Gastrocnemius medialis (tissue), 4 donors: Measurements from ENCODE around the gene TMEM72. TPM values are rescaled to one million over a fixed set of nuclear protein-coding genes. Genes with fewer than 3 reads are reported as not detected.

ENCODE experiments used
- ATAC-seq, 2 donors: fragments of 150-250 bp; one replicate each; pipeline ENCODE4 v1.9.1; 2016
- DNase-seq, 2 donors: peaks; one replicate each; pipeline ENCODE4 v3.0.0-alpha.2; 2019
- H3K27ac ChIP-seq, 4 donors: fragments of 200-600 bp; sonication (generic); 1 replicate in 1 of 4; 2 replicates in 3 of 4; pipeline ENCODE4 v1.5.1; 2016 to 2018; ENCODE audit warnings: mild to moderate bottlenecking in 2 of 4, moderate library complexity in 1 of 4
- H3K27me3 ChIP-seq, 3 donors: fragments of 200-600 bp; sonication (generic) in 2 of 3; 1 replicate in 1 of 3; 2 replicates in 2 of 3; pipeline versions ENCODE4 v1.5.1 to v1.6.0; 2016 to 2019; ENCODE audit warnings: mild to moderate bottlenecking in 1 of 3, moderate library complexity in 1 of 3
- H3K36me3 ChIP-seq, 2 donors: fragments of 200-600 bp; sonication (generic) in 1 of 2; one replicate each; pipeline ENCODE4 v1.5.1; 2017 to 2018
- H3K4me1 ChIP-seq, 2 donors: fragments of 200-600 bp; sonication (generic) in 1 of 2; one replicate each; pipeline ENCODE4 v1.5.1; 2016 to 2017; ENCODE audit warnings: mild to moderate bottlenecking in 2 of 2
- H3K4me3 ChIP-seq, 4 donors: fragments of 200-600 bp; sonication (generic) in 3 of 4; 1 replicate in 1 of 4; 2 replicates in 3 of 4; pipeline ENCODE4 v1.5.1; 2016 to 2019; ENCODE audit warnings: mild to moderate bottlenecking in 2 of 4
- H3K9me3 ChIP-seq, 3 donors: fragments of 200-600 bp; sonication (generic) in 2 of 3; 1 replicate in 1 of 3; 2 replicates in 2 of 3; pipeline ENCODE4 v1.5.1; 2016 to 2019
- POLR2A ChIP-seq, 2 donors: fragments of 450-650 bp; IDR thresholded peaks; one replicate each; pipeline ENCODE4 v1.6.1; 2017; ENCODE audit warnings: antibody characterized with exemption in 2 of 2, mild to moderate bottlenecking in 2 of 2, moderate library complexity in 2 of 2
- in situ Hi-C, 4 donors: fragments of 200-750 bp; cut with MboI; loops; one replicate each; pipeline versions ENCODE4 v1.15.0 to v1.8.0; 2017; ENCODE audit warnings: low sequenced_read_pairs in 4 of 4
- intact Hi-C: fragments of 100-400 bp; cut with DNase I; formaldehyde crosslinking; loops from one replicate; pipeline ENCODE4 v1.15.1; 2023; ENCODE audit warnings: low total_unique reads
- total RNA-seq, 4 donors: library from RNA; depleted of rRNA; stranded (reverse); fragments of >200 nt; gene quantifications; one replicate each; pipeline versions ENCODE4 v1.1.0 to v1.2.3, GENCODE V29; 2016
- TF ChIP-seq, protein P1 (sequence below), 5 experiments: fragments of 450-650 bp in 3 of 5; fragments of 200-600 bp in 2 of 5; sonication (generic) in 2 of 5; IDR thresholded peaks in 4 of 5; conservative IDR thresholded peaks in 1 of 5; 1 replicate in 4 of 5; 2 replicates in 1 of 5; pipeline ENCODE4 v1.5.1; 2016 to 2019; ENCODE audit warnings: antibody characterized with exemption in 5 of 5, mild to moderate bottlenecking in 3 of 5, moderate library complexity in 3 of 5

Gene TMEM72
- total RNA-seq, 4 donors from 2014 or later, result not detected

GRCh38 chr10:44902941-44903545 lies 8.1 kb upstream of the TMEM72 start:
- no peaks in the 10 kb centered on the region for H3K36me3 ChIP-seq
- H3K9me3 ChIP-seq, result no peaks in the 10 kb centered on the region
- no peak overlapping the region for H3K27ac ChIP-seq
- no peak for TF ChIP-seq POLR2A (IDR thresholded peaks at IDR 0.05)
- TF ChIP-seq, protein P1, sequence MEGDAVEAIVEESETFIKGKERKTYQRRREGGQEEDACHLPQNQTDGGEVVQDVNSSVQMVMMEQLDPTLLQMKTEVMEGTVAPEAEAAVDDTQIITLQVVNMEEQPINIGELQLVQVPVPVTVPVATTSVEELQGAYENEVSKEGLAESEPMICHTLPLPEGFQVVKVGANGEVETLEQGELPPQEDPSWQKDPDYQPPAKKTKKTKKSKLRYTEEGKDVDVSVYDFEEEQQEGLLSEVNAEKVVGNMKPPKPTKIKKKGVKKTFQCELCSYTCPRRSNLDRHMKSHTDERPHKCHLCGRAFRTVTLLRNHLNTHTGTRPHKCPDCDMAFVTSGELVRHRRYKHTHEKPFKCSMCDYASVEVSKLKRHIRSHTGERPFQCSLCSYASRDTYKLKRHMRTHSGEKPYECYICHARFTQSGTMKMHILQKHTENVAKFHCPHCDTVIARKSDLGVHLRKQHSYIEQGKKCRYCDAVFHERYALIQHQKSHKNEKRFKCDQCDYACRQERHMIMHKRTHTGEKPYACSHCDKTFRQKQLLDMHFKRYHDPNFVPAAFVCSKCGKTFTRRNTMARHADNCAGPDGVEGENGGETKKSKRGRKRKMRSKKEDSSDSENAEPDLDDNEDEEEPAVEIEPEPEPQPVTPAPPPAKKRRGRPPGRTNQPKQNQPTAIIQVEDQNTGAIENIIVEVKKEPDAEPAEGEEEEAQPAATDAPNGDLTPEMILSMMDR (IDR thresholded peaks at IDR 0.05 in 4 of 5, conservative IDR thresholded peaks at IDR 0.05 in 1 of 5), result no peak
- in situ Hi-C loops (no loop called here), intact Hi-C loops (no loop called here)
- H3K27me3 ChIP-seq, result no peaks in the 10 kb centered on the region
- peaks cover 2 to 7% of the 10 kb centered on the region in 2 donors for H3K4me1 ChIP-seq
- H3K4me3 ChIP-seq, result no peak overlapping the region
- no peak for DNase-seq
- ATAC-seq, result no peak

GRCh38 chr10:44906486-44906885 lies 4.7 kb upstream of the TMEM72 start:
- Histone ChIP-seq H3K4me3 (no peak overlapping the region), H3K36me3 (no peaks in the 10 kb centered on the region), H3K27me3 (no peaks in the 10 kb centered on the region), H3K9me3 (no peaks in the 10 kb centered on the region), H3K4me1 (peaks cover 15 to 21% of the 10 kb centered on the region in 2 donors), H3K27ac (no peak overlapping the region)
- DNase-seq (no peak), ATAC-seq (no peak)
- in situ Hi-C loops, result no loop called here
- intact Hi-C loops, result no loop called here
- TF ChIP-seq POLR2A (IDR thresholded peaks at IDR 0.05), result no peak
- TF ChIP-seq, protein P1 (IDR thresholded peaks at IDR 0.05 in 4 of 5, conservative IDR thresholded peaks at IDR 0.05 in 1 of 5), result no peak

- in situ Hi-C loops, result no loop called here
- H3K9me3 ChIP-seq, result no peaks in the 10 kb centered on the region
- intact Hi-C loops, result no loop called here
- H3K4me1 ChIP-seq, result peaks cover 15 to 21% of the 10 kb centered on the region in 2 donors
- ATAC-seq (no peak), DNase-seq (no peak)
- H3K4me3 ChIP-seq, result no peak overlapping the region
- no peaks in the 10 kb centered on the region for H3K27me3 ChIP-seq
- peak overlapping the region in 2 of 4 donors; percentile 60 to 82 for H3K27ac ChIP-seq
- no peak for TF ChIP-seq POLR2A (IDR thresholded peaks at IDR 0.05)
- TF ChIP-seq, protein P1 (IDR thresholded peaks at IDR 0.05 in 4 of 5, conservative IDR thresholded peaks at IDR 0.05 in 1 of 5), result no peak
- no peaks in the 10 kb centered on the region for H3K36me3 ChIP-seq
Observed at GRCh38 chr10:44907556-44907955, 3.6 kb upstream of the TMEM72 start.

DNA sequence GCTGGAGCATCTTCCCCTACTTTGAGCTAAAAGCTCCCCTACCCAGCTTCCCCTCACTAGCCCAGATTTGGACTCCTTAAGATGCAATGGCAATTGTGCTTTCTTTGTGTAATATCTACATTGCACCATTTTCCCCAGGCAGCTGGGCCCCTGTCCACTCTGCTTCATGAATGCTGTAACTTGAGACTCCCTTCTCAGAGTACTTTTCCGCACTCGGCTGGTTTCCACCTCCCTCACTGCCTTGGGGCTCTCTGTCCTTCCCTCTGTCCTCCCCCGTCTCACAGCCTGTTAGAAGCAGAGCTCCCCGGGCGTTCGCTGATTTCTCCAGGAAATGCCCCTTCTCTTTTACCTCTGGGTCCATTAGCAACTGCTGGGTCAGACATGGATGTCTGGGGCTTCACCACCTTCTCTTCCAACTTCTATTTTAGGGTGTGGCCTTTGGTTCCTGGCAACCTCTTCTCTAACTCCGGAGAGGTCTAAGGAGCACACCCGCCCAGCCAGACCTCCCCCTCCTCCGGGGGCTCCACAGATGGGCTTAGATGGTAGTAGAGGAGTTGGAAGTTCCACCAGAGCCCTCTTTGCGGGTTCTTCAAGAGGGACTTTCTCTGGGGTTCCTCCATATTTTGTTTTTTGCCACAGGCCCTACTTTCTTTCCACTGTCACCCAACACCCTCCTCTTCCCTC lies 2.9 kb upstream of the TMEM72 start:
- Histone ChIP-seq H3K27me3 (no peaks in the 10 kb centered on the region), H3K27ac (peak overlapping the region; percentile 36 to 82 (median 52)), H3K4me3 (peak overlapping the region in 3 of 4 donors; percentile 2 to 21 (median 12)), H3K4me1 (peaks cover 15 to 21% of the 10 kb centered on the region in 2 donors), H3K9me3 (no peaks in the 10 kb centered on the region), H3K36me3 (no peaks in the 10 kb centered on the region)
- in situ Hi-C loops, result no loop called here
- ATAC-seq, result peak; percentile 92 to 94
- TF ChIP-seq POLR2A (IDR thresholded peaks at IDR 0.05), result no peak
- TF ChIP-seq, protein P1 (IDR thresholded peaks at IDR 0.05 in 4 of 5, conservative IDR thresholded peaks at IDR 0.05 in 1 of 5), result no peak
- intact Hi-C loops, result no loop called here
- DNase-seq, result peak; percentile 65 to 84
